Body of pancreas (tissue), 4 donors: ENCODE results near the gene NOS3. TPM values are rescaled to one million over a fixed set of nuclear protein-coding genes. Genes with fewer than 3 reads are reported as not detected.

Experiments used
- ATAC-seq: fragments of 150-250 bp; one replicate; pipeline ENCODE4 v1.9.1; 2016
- DNase-seq, 4 donors: peaks; one replicate each; pipeline ENCODE4 v3.0.0-alpha.2; 2019
- H3K27ac ChIP-seq, 4 donors: fragments of 200-600 bp; sonication (generic); 1 replicate in 3 of 4; 2 replicates in 1 of 4; pipeline versions ENCODE4 v1.5.1 to v1.6.1; 2016 to 2019; ENCODE audit warnings: mild to moderate bottlenecking in 1 of 4, mixed read lengths in 1 of 4, moderate library complexity in 1 of 4
- H3K27me3 ChIP-seq, 2 donors: fragments of 200-600 bp; sonication (generic); one replicate each; pipeline ENCODE4 v1.6.0; 2016; ENCODE audit warnings: mild to moderate bottlenecking in 1 of 2
- H3K36me3 ChIP-seq, 2 donors: fragments of 200-600 bp; sonication (generic); replicated peaks in 1 of 2; 2 replicates each; pipeline ENCODE4 v1.5.1; 2016; ENCODE audit warnings: low read depth in 2 of 2; ENCODE audit not compliant: insufficient read depth in 1 of 2
- H3K4me1 ChIP-seq: fragments of 200-600 bp; sonication (generic); one replicate; pipeline ENCODE4 v1.6.0; 2016
- H3K4me3 ChIP-seq, 2 donors: fragments of 200-600 bp; sonication (generic); 1 replicate in 1 of 2; 2 replicates in 1 of 2; pipeline ENCODE4 v1.5.1; 2016 to 2019
- H3K9me3 ChIP-seq, 3 donors: fragments of 200-600 bp; sonication (generic); 1 replicate in 2 of 3; 2 replicates in 1 of 3; pipeline ENCODE4 v1.5.1; 2016
- POLR2A ChIP-seq, 3 donors: fragments of 450-650 bp; IDR thresholded peaks; one replicate each; pipeline ENCODE4 v1.6.1; 2016; ENCODE audit warnings: antibody characterized with exemption in 3 of 3, mild to moderate bottlenecking in 2 of 3
- WGBS, 2 donors: methylation state at CpG; one replicate each; pipeline ENCODE4 v1.1.5; 2017; 5-methylcytosine and 5-hydroxymethylcytosine counted together
- intact Hi-C: fragments of 100-400 bp; cut with DNase I; formaldehyde crosslinking; loops from one replicate; pipeline ENCODE4 v1.15.1; 2023
- total RNA-seq, 2 donors: library from RNA; depleted of rRNA; stranded (reverse); fragments of >200 nt; gene quantifications; one replicate each; pipeline ENCODE4 v1.1.0, GENCODE V29; 2016
- TF ChIP-seq, protein P1 (sequence below), 7 experiments: fragments of 450-650 bp in 4 of 7; fragments of 200-600 bp in 3 of 7; sonication (generic) in 3 of 7; IDR thresholded peaks; one replicate each; pipeline ENCODE4 v1.5.1; 2016 to 2019; ENCODE audit warnings: antibody characterized with exemption in 7 of 7

NOS3 gene
- total RNA-seq, 2 donors from 2014 or later: 4.9 to 7.6 TPM

DNA sequence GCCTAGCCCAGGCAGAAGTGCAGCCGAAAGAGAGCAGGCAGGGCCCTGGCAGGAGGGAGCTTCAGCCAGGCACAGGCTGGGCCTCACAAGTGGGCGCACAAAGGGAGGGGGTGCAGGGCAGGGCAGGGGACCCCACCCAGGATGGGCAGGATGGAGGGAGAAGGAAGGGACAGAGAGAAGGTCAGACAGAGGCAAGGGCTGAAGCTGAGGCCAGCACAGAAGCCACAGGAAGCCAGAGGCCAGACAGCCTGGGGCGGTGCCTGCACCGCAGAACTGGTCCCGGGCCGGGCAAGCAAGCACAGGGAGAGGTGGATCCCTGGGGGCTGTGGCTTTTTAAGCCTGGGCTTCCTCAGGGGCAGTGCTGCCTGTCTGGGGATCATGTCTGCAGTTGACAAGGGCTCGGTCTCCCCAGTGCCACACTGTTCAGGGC lies 16.7 kb downstream of the NOS3 start:
- no peak for ATAC-seq
- Histone ChIP-seq H3K4me3 (no peak overlapping the region), H3K4me1 (peaks cover 10% of the 10 kb centered on the region), H3K27ac (no peak overlapping the region), H3K9me3 (no peaks in the 10 kb centered on the region), H3K36me3 (no peaks in the 10 kb centered on the region), H3K27me3 (no peaks in the 10 kb centered on the region)
- WGBS, 2 donors: 78 to 80% methylated on average over 7 of the region's 7 CpGs
- intact Hi-C loops: no loop called here
- peak in 1 of 4 donors; percentile 10 for DNase-seq
- TF ChIP-seq, protein P1, sequence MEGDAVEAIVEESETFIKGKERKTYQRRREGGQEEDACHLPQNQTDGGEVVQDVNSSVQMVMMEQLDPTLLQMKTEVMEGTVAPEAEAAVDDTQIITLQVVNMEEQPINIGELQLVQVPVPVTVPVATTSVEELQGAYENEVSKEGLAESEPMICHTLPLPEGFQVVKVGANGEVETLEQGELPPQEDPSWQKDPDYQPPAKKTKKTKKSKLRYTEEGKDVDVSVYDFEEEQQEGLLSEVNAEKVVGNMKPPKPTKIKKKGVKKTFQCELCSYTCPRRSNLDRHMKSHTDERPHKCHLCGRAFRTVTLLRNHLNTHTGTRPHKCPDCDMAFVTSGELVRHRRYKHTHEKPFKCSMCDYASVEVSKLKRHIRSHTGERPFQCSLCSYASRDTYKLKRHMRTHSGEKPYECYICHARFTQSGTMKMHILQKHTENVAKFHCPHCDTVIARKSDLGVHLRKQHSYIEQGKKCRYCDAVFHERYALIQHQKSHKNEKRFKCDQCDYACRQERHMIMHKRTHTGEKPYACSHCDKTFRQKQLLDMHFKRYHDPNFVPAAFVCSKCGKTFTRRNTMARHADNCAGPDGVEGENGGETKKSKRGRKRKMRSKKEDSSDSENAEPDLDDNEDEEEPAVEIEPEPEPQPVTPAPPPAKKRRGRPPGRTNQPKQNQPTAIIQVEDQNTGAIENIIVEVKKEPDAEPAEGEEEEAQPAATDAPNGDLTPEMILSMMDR (IDR thresholded peaks at IDR 0.05): no peak
- no peak for TF ChIP-seq POLR2A (IDR thresholded peaks at IDR 0.05)

DNA sequence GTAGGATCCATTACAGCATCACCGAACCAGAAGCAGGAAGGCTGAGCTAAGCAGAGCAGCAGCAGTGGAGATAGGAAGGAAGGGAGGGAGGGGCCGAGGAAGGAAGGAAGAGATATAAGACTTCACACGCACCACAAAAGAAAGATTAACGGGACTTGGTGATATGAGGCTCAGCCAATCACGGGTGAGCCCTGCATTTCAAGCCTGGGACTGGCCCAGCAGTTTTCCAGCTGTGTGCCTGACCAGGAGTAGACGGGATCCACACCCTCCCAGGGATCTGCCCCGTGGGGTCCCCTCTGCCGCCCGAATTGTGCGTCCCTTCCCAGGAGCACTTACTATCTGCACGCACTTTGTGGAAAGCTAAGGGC lies 17.3 kb downstream of the NOS3 start:
- no peak overlapping the region for H3K4me3 ChIP-seq
- WGBS, 2 donors: 37 to 51% methylated on average over 11 of the region's 11 CpGs
- TF ChIP-seq, protein P1 (IDR thresholded peaks at IDR 0.05): no peak
- TF ChIP-seq POLR2A (IDR thresholded peaks at IDR 0.05): no peak
- intact Hi-C loops: no loop called here
- ATAC-seq: peak; percentile 13
- peaks cover 13% of the 10 kb centered on the region for H3K4me1 ChIP-seq
- H3K27me3 ChIP-seq: no peaks in the 10 kb centered on the region
- no peaks in the 10 kb centered on the region for H3K9me3 ChIP-seq
- DNase-seq: peak in 1 of 4 donors; percentile 9
- H3K36me3 ChIP-seq: no peaks in the 10 kb centered on the region
- no peak overlapping the region for H3K27ac ChIP-seq

DNA sequence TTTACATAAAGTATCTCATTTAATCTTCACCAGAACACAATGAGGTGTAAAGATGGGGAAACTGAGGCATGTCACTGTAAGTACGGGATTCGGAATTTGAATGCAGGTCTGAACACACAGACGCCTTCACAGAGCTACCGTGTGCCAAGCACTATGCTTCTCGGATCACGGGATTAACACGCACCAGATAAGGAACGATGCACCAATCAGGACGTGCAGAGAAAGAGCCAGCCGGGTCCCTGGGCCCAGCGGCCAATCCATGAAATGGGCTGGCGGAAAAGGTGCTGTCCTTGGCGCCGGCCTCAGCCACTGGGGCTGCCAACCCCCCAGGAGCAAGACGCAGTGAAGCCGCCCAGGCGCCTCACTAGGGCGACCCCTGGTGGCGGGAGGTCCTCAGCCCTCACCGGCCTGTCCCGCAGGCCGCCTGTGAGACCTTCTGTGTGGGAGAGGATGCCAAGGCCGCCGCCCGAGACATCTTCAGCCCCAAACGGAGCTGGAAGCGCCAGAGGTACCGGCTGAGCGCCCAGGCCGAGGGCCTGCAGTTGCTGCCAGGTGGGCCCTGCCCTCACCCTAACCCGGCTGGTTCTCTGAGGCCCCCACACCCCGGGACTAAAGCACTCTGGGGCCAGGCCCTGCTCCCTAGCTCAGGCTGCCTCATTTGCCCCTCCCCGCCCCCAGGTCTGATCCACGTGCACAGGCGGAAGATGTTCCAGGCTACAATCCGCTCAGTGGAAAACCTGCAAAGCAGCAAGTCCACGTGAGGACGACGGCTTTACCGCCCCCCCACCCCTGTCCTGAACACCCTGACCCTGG lies 17.9 kb downstream of the NOS3 start:
- Histone ChIP-seq H3K9me3 (no peaks in the 10 kb centered on the region), H3K36me3 (no peaks in the 10 kb centered on the region), H3K27ac (no peak overlapping the region), H3K4me3 (no peak overlapping the region), H3K4me1 (peaks cover 19% of the 10 kb centered on the region), H3K27me3 (peaks cover 0 to under 1% of the 10 kb centered on the region in 2 donors)
- intact Hi-C loops: no loop called here
- WGBS, 2 donors: 34 to 40% methylated on average over 19 to 40 of the region's 40 CpGs
- DNase-seq: peak; percentile 63 to 80 (median 72)
- TF ChIP-seq POLR2A (IDR thresholded peaks at IDR 0.05): no peak
- TF ChIP-seq, protein P1 (IDR thresholded peaks at IDR 0.05): peak; percentile 57 to 85 (median 75)
- peak; percentile 81 for ATAC-seq

DNA sequence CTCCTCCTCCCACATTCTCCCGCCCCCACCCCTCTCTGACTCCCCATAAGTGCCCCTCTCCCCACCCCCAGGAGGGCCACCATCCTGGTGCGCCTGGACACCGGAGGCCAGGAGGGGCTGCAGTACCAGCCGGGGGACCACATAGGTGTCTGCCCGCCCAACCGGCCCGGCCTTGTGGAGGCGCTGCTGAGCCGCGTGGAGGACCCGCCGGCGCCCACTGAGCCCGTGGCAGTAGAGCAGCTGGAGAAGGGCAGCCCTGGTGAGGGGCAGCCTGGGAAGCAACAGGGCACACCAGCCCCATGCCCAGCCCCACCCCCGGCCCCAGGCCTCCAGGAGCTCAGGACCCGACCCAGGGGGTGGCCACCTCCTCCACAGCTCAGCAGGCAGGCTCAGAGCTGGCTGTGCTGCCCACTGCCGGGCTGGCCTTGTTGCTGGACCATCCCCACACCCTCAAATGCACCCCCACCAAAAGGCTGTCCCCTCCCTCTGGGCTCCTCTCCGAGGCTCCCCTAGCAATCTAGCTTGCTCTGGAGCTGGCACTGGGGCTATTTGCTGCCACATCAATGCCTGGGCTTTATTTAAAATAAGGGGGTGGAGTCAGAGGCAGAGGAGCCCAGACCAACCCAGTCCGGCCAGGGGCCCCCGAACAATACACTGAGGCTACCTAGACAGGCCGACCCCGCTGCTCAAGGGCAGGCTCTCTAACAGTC lies 18.7 kb downstream of the NOS3 start:
- intact Hi-C loops: no loop called here
- H3K4me3 ChIP-seq: no peak overlapping the region
- H3K27ac ChIP-seq: no peak overlapping the region
- H3K9me3 ChIP-seq: no peaks in the 10 kb centered on the region
- WGBS, 2 donors: 8 to 45% methylated on average over 2 to 18 of the region's 22 CpGs
- DNase-seq (no peak), ATAC-seq (no peak)
- H3K27me3 ChIP-seq: peaks cover 0 to 9% of the 10 kb centered on the region in 2 donors
- H3K36me3 ChIP-seq: no peaks in the 10 kb centered on the region
- TF ChIP-seq, protein P1 (IDR thresholded peaks at IDR 0.05): no peak
- TF ChIP-seq POLR2A (IDR thresholded peaks at IDR 0.05): no peak
- peaks cover 23% of the 10 kb centered on the region for H3K4me1 ChIP-seq
